HG02759 (cell line): Measurements from ENCODE around the gene ZBTB32.
A peak's percentile ranks its signal among the peaks of the same experiment; 100 is the strongest.

Experiments
- ATAC-seq: cut with Tn5 transposase; IDR thresholded peaks from one replicate; pipeline ENCODE4 v1.9.1; 2021; ENCODE audit warnings: mild to moderate bottlenecking, moderate library complexity; ENCODE audit not compliant: unreplicated experiment

Gene ZBTB32

GRCh38 chr19:35693835-35694599 lies 10.3 kb upstream of the ZBTB32 start:
- ATAC-seq = peak; percentile 85

DNA sequence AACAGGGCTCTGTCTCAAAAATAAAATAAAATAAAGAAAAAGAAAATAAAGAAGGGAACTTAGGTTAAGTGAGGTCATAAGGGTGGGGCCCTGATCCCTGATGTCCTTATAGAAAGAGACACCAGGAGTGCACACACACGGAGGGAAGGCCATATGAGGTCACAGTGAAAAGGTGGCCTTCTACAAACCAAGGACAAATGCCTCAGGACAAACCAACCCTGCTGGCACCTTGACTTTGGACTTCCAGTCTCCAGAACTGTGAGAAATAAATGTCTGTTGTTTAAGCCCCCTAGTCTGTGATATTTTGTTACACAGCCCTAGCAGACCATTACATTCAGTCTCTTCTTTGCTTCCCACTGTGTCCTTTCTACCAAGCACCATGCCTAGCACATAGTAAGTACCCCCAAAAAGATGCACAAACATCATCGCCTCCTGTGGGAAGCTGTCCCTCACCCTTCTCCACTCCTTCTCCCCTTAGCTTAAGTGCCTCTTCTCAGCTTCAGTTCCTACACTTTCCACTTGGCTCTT lies 8.4 kb upstream of the ZBTB32 start:
- ATAC-seq = no peak

GRCh38 chr19:35696835-35697234 lies 7.5 kb upstream of the ZBTB32 start:
- no peak for ATAC-seq

GRCh38 chr19:35702223-35703012 lies 1.9 kb upstream of the ZBTB32 start:
- ATAC-seq = peak; percentile 98

GRCh38 chr19:35703343-35703742 lies 1.0 kb upstream of the ZBTB32 start:
- no peak for ATAC-seq

DNA sequence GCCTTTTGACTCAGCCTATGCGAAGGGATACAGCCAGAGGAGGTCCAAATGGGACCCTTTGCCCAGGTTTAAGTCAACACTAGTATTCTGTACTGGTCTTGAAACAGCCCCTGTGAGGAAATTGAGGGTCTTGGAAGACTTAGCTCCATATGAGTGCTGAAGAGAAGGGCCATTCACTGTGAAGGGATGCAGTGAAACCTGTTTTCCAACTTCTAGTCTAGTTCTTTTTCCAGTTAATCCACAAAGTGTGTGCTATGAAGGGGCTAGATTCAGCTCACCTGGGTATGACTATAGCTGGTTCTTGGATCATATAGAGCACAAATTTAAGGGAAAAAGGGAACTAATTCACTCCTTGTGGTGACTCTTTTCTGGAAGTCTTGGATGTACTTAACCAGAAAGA lies 4.0 kb downstream of the ZBTB32 start:
- no peak for ATAC-seq

GRCh38 chr19:35710784-35711723 lies 6.7 kb downstream of the ZBTB32 start:
- no peak for ATAC-seq

DNA sequence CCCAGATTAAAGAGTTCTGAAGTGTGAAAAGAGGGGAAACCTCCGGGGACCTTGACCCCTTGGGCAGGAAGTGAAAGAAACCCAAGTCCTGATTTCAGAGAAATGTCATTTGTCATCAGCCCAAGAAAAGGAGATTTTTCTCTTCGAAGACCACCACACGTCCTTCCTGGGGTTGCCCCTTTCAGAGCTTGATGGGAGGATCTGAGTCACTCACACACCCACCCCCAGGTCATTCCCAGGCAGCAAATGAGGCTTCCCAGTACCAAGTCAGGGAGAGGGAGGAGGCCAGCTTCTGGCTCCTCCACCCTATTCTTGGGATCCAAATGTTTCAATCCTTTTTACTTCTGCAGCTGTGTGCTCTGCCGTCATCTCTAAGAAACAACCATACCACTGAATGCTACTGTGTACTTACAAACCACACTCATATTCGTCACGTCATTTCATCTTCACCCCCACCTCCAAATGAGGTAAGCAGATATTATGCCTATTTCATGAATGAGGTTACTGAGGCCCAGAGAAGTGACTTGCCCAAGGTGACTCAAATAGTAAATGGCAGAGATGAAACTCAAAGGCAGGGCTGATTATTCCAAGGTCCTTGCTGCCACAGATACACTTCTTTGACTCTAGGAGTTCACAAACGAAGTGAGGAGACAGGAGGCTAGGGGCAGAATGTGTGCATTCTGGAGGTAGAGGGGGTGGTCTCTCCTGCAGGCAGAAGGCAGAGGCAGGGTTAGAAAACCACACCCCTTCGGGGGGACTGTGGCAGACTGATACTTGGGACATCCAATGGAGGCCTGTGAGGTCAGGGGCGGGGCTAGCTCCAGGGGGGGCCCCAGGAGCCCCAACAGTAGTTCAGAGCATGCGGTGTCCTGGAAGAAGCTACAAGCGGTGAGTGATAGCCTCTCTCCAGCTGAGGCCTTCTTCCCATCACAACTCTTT lies 8.5 kb downstream of the ZBTB32 start:
- no peak for ATAC-seq

DNA sequence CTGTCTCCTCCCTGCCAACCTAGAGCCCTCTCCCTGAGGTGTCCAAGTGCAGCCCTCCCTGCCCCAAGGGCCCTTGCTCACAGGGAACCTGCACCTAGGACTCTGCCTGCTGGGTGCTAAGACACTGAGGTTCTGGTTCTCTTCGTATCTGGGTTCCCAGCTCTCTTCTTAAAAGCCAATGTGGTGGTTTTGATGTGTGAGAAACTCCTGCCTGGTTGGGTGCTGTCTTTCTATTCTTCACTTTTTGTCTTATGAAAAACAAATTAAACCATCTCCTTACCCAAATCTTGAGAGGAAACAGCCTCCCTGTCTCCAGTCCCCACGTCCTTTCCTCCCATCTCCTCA lies 9.1 kb downstream of the ZBTB32 start:
- no peak for ATAC-seq

DNA sequence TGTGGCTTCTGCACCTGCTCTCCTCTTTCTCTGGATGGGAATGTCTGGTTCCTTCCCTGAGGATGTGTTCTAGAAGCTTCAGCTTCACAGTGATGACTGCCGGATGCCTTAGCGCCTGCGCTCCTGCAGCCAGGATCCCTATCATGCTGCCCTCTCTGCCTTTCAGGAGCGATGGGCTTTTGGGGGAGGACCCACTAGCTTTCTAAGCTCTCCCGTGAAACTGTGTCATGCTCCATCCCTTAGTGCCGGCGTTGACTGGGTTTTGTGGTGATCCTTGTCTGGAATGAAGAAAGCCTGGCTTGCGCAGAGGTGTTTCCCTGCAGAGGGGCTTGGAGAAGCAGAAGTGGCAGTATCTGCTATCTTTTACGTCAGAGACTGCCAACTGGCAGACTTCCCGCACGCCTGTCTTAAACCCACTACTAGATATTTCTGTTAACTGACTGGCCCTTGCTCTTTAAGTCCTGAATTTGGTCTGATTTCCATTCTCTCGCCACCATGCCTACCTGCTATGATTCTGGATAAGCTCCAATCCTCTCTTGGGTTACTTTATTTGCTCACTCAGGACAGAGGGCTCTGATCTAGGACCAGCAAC lies 9.6 kb downstream of the ZBTB32 start:
- no peak for ATAC-seq

GRCh38 chr19:35714601-35715354 lies 10.4 kb downstream of the ZBTB32 start:
- ATAC-seq = no peak

- no peak for ATAC-seq
These were observed 11.0 kb downstream of the ZBTB32 start for GRCh38 chr19:35715355-35715809.

GRCh38 chr19:35715981-35716800 lies 11.8 kb downstream of the ZBTB32 start:
- ATAC-seq = peak; percentile 3

- peak; percentile 70 for ATAC-seq
These were observed 12.7 kb downstream of the ZBTB32 start for GRCh38 chr19:35716801-35717664.

DNA sequence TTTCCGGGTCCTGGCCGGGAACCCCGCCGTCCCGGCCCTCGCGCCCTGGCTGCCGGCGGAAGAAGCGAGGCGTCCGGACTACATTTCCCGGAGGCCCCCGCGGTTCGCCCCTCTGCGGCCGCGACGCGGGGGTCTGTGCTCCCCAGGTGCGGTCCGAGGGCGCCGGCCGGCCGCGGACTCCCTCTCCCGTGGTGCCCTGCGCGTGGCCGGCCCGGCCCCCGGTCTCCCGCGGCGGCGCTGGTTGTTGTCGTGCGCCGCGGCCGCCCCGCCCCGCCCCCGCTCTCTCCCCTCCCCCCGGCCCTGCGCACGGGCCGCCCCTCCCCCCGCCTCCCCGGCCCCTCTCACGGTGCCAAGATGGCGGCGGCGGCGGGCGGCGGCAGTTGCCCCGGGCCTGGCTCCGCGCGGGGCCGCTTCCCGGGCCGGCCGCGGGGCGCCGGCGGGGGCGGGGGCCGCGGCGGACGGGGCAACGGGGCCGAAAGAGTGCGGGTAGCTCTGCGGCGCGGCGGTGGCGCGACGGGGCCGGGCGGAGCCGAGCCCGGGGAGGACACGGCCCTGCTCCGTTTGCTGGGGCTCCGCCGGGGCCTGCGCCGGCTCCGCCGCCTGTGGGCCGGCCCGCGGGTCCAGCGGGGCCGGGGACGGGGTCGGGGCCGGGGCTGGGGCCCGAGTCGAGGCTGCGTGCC lies 13.4 kb downstream of the ZBTB32 start, which contains the start of gene KMT2B:
Gene KMT2B, plus strand, starts transcription at position 339 of the 680 bp plus-strand sequence. Its CDS starts 16 bp downstream, at position 355.
- ATAC-seq = peak; percentile 62

DNA sequence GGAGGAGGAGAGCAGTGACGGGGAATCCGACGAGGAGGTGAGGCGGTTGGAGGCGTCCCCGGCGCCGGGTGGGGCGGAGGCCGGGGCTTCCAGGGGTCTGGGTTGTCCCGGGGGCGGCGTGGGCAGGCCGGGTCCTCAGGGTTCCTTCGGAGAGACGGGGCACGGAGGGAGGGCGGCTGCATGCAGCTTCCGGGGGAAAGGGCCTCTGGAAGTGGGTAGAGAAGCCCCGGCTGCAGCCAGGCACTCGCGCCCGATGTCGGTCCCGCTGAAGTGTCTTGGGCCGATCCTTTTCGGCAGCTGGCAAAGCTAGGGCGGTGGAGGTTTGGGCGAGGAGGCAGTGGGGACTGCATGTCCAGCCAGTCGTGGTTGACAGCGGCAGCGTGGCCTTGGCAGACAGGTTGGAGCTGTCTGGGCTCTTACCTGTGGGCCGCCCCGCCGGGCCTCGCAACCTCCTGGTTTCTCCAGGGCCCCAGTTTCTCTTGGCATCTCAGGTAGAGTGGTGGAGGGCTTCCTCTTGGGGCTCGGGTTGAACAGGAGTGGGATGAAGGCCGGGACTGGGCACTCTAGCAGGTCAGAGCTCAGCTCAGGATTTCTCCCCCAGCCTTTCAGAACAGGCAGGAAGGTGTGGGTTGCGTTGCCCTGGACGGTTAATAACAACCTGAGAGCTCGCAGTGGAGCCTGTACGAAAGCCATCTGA lies 14.1 kb downstream of the ZBTB32 start:
- ATAC-seq = no peak
